PC-9 (cell line): Measurements from ENCODE around the gene SPP2. TPM values are rescaled to one million over a fixed set of nuclear protein-coding genes. Genes with fewer than 3 reads are reported as not detected.

Experiments used
- BruUV-seq: library from RNA; stranded (reverse); fragments of 400-500 nt; replicated peaks from 2 replicates; lab custom pipeline; 2021; lab: Mats Ljungman, UMichigan
- CTCF ChIA-PET: fragments of 300-600 bp; sonication (Branson Sonifier 250); formaldehyde crosslinking; loops from one replicate; lab custom pipeline; 2022; ENCODE audit warnings: antibody characterized with exemption; lab: Charles Lee
- POLR2A ChIA-PET: fragments of 300-600 bp; sonication (Branson Sonifier 250); formaldehyde crosslinking; loops from one replicate; lab custom pipeline; 2022; ENCODE audit warnings: antibody characterized with exemption; ENCODE audit not compliant: unreplicated experiment; lab: Charles Lee
- DNase-seq, 2 experiments: peaks; one replicate each; pipeline versions ENCODE4 v3.0.0 to v3.0.0-alpha.2; 2015 to 2022; ENCODE audit warnings: mixed read lengths in 1 of 2
- H2AFZ ChIP-seq: fragments of 200-600 bp; sonication (generic); 2 replicates; pipeline ENCODE4 v1.8.1; 2017; ENCODE audit warnings: antibody characterized with exemption
- H3F3A ChIP-seq: fragments of 200-600 bp; sonication (generic); 2 replicates; pipeline ENCODE4 v1.8.1; 2017; ENCODE audit warnings: antibody characterized with exemption, mild to moderate bottlenecking, low read depth; ENCODE audit not compliant: insufficient read depth
- H3K27ac ChIP-seq: fragments of 200-600 bp; sonication (generic); 2 replicates; pipeline ENCODE4 v1.6.1; 2016; ENCODE audit warnings: mixed run types
- H3K27me3 ChIP-seq: fragments of 200-600 bp; sonication (generic); 2 replicates; pipeline ENCODE4 v1.6.1; 2016; ENCODE audit warnings: low read depth, mixed run types; ENCODE audit not compliant: insufficient read depth
- H3K36me3 ChIP-seq: fragments of 200-600 bp; sonication (generic); 2 replicates; pipeline ENCODE4 v1.6.1; 2016; ENCODE audit warnings: low read depth, mixed run types
- H3K4me1 ChIP-seq: fragments of 200-600 bp; sonication (generic); replicated peaks from 2 replicates; pipeline ENCODE4 v1.6.1; 2016; ENCODE audit warnings: mixed run types; ENCODE audit not compliant: insufficient read depth
- H3K4me2 ChIP-seq: fragments of 200-600 bp; sonication (generic); 2 replicates; pipeline ENCODE4 v1.6.1; 2017; ENCODE audit warnings: mixed run types
- H3K4me3 ChIP-seq: fragments of 200-600 bp; sonication (generic); 2 replicates; pipeline ENCODE4 v1.6.1; 2016; ENCODE audit warnings: mixed run types
- H3K79me2 ChIP-seq: fragments of 200-600 bp; sonication (generic); 2 replicates; pipeline ENCODE4 v1.6.1; 2017; ENCODE audit warnings: low read depth, mixed run types
- H3K9me2 ChIP-seq: fragments of 200-600 bp; sonication (generic); 2 replicates; pipeline ENCODE4 v1.8.1; 2017; ENCODE audit warnings: mild to moderate bottlenecking; ENCODE audit not compliant: insufficient read depth
- H3K9me3 ChIP-seq: fragments of 200-600 bp; sonication (generic); 2 replicates; pipeline ENCODE4 v1.8.1; 2016; ENCODE audit warnings: low read depth; ENCODE audit not compliant: insufficient read depth
- H4K20me1 ChIP-seq: fragments of 200-600 bp; sonication (generic); 2 replicates; pipeline ENCODE4 v1.8.1; 2017; ENCODE audit not compliant: insufficient read depth
- EZH2 ChIP-seq: fragments of 200-600 bp; sonication (generic); IDR thresholded peaks from 2 replicates; pipeline ENCODE4 v1.8.0; 2017; ENCODE audit warnings: antibody characterized with exemption, low read depth
- intact Hi-C: fragments of 100-400 bp; cut with micrococcal nuclease; formaldehyde crosslinking; loops from one replicate; pipeline ENCODE4 v1.10.0; 2022; ENCODE audit not compliant: unreplicated experiment
- total RNA-seq: library from RNA; stranded (reverse); gene quantifications from 2 replicates; pipeline ENCODE4 v1.2.3, GENCODE V29; 2021
- TF ChIP-seq, protein P1 (sequence below): fragments of 200-600 bp; sonication (generic); conservative IDR thresholded peaks from 2 replicates; pipeline ENCODE4 v1.6.1; 2017; ENCODE audit warnings: mixed run types, antibody characterized with exemption, mild to moderate bottlenecking, moderate library complexity

Gene SPP2
- total RNA-seq, 1 experiment from 2014 or later = not detected

DNA sequence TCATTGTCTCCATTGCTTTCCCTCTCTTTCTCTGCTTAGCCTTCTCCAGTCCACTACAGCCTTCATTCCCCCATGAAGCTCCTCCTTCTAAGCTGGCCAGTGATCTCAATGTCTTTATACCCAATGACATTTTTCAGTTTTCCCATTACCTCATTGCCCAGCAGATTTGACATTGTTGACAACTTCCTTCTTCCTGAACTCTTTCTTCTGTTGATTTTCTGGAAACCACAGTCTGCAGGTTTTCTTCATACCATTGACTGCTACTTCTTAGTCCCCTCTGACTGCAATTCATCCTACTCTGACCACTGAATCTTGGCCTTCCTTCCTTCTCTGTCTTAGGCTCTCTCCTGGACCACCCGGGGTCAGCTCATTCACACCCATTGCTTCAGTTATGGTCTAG is 22.9 kb upstream of the SPP2 start:
- BruUV-seq = no TSS peak
- no peak for TF ChIP-seq EZH2

DNA sequence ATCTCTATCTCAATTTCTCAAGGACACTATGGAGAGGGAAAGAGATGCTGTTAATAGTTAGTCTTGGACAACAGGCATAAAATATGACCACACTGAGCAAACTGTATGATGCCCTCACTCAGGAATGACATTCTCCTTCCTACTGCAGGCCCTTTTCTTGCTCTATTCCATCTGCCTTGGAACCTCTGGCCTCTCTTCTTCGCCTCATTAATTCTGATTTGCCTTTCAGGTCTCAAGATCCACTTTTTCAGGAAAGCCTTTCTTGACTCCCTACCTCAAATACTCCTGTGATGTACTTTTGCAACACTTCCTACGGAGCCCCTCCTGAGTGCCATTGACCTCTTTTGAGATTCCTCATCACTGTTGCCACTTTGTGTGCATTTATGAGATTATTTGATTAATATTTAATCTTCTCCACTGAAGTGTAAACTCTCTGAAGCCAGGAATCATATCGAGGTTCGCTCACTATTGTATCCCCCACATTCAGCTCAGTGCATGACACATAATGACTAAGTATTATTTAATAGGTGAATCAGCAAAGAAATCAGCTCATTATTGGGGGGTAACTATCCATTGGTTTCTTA is 21.3 kb upstream of the SPP2 start:
- CTCF ChIA-PET = no interaction called here
- Histone ChIP-seq H3K27me3 (no peaks in the 10 kb centered on the region), H3K4me3 (no peak overlapping the region), H3K9me2 (no peaks in the 10 kb centered on the region), H3F3A (peaks cover 8% of the 10 kb centered on the region; the same call in 1 of the 2 replicates), H2AFZ (no peak overlapping the region), H3K9me3 (0 out of 2 replicates have a peak, but pooled peaks cover 8% of the 10 kb centered on the region), H3K36me3 (no peaks in the 10 kb centered on the region), H4K20me1 (no peaks in the 10 kb centered on the region), H3K4me2 (no peak overlapping the region), H3K4me1 (no peaks in the 10 kb centered on the region), H3K79me2 (no peaks in the 10 kb centered on the region), H3K27ac (no peak overlapping the region)
- DNase-seq = no peak
- BruUV-seq = no TSS peak
- TF ChIP-seq, protein P1, sequence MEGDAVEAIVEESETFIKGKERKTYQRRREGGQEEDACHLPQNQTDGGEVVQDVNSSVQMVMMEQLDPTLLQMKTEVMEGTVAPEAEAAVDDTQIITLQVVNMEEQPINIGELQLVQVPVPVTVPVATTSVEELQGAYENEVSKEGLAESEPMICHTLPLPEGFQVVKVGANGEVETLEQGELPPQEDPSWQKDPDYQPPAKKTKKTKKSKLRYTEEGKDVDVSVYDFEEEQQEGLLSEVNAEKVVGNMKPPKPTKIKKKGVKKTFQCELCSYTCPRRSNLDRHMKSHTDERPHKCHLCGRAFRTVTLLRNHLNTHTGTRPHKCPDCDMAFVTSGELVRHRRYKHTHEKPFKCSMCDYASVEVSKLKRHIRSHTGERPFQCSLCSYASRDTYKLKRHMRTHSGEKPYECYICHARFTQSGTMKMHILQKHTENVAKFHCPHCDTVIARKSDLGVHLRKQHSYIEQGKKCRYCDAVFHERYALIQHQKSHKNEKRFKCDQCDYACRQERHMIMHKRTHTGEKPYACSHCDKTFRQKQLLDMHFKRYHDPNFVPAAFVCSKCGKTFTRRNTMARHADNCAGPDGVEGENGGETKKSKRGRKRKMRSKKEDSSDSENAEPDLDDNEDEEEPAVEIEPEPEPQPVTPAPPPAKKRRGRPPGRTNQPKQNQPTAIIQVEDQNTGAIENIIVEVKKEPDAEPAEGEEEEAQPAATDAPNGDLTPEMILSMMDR = no peak
- TF ChIP-seq EZH2 = no peak
- POLR2A ChIA-PET = interaction anchor here (0.5 kb wide), 2 partner anchors 92 to 151 kb away, joined by 5 to 12 read pairs; no protein-coding TSS in a partner anchor
- intact Hi-C loops = no loop called here

More for the DNA sequence above, 22.9 kb upstream of the SPP2 start:
- H3F3A ChIP-seq = peaks cover 8% of the 10 kb centered on the region; the same call in 1 of the 2 replicates
- intact Hi-C loops = no loop called here
- no peak overlapping the region for H3K4me2 ChIP-seq
- ChIA-PET CTCF (no interaction called here), POLR2A (no interaction called here)
- no peaks in the 10 kb centered on the region for H3K36me3 ChIP-seq
- no peaks in the 10 kb centered on the region for H3K4me1 ChIP-seq
- H4K20me1 ChIP-seq = no peaks in the 10 kb centered on the region
- no peak overlapping the region for H3K4me3 ChIP-seq
- no peaks in the 10 kb centered on the region for H3K9me2 ChIP-seq
- no peak for DNase-seq
- H3K27me3 ChIP-seq = no peaks in the 10 kb centered on the region
- H3K9me3 ChIP-seq = no peaks in the 10 kb centered on the region
- H3K79me2 ChIP-seq = no peaks in the 10 kb centered on the region
- H2AFZ ChIP-seq = no peak overlapping the region
- no peak overlapping the region for H3K27ac ChIP-seq

DNA sequence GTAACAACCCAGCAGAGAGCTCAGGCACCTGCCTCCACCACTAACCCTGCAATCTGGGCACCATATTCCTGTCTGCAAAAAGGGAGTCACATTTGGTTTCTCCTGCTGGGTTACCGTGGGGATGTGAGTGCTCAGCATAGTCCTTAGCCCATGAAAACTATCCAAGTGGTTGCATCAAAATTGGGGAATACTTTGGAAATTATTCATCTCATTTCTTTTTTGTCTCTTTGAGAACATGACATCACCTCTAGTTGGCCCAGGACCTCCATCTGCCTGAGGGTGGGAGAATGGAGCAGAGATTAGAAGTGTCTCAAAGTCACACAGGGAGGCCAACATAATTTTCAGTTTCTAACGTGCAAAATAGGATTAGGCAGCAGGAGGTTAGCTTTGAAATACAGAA is 19.3 kb upstream of the SPP2 start:
- Histone ChIP-seq H3K9me3 (0 out of 2 replicates have a peak, but pooled peaks cover 10% of the 10 kb centered on the region), H3K9me2 (no peaks in the 10 kb centered on the region), H3K27me3 (no peaks in the 10 kb centered on the region), H3F3A (peaks cover 8% of the 10 kb centered on the region; the same call in 1 of the 2 replicates), H3K4me3 (no peak overlapping the region), H3K27ac (no peak overlapping the region), H2AFZ (no peak overlapping the region), H4K20me1 (no peaks in the 10 kb centered on the region), H3K36me3 (no peaks in the 10 kb centered on the region), H3K4me2 (no peak overlapping the region), H3K79me2 (no peaks in the 10 kb centered on the region), H3K4me1 (no peaks in the 10 kb centered on the region)
- no peak for DNase-seq
- intact Hi-C loops = no loop called here
- BruUV-seq = no TSS peak
- TF ChIP-seq, protein P1 = no peak
- no peak for TF ChIP-seq EZH2
- POLR2A ChIA-PET = no interaction called here
- CTCF ChIA-PET = no interaction called here
